K562 (cell line): ENCODE measurements around the gene PHYHD1.

ENCODE experiments used
- BRCA1 ChIP-seq, 2 experiments: fragments of 450-650 bp in 1 of 2; sonication (generic) in 1 of 2; formaldehyde crosslinking in 1 of 2; IDR thresholded peaks; 2 replicates each; pipeline versions ENCODE4 v1.5.0 to v1.6.1; 2017 to 2020; ENCODE audit warnings: mild to moderate bottlenecking in 1 of 2, missing genetic modification reagents in 1 of 2
- CTCF ChIP-seq, 3 experiments: IDR thresholded peaks in 2 of 3; conservative IDR thresholded peaks in 1 of 3; 2 replicates each; pipeline ENCODE4 v1.5.1; 2011 to 2012; ENCODE audit warnings: low read length in 3 of 3, mild to moderate bottlenecking in 3 of 3, control low read depth in 2 of 3, improper control_type of control experiment in 1 of 3, inconsistent platforms in 1 of 3, low read depth in 1 of 3, mixed read lengths in 1 of 3, moderate library complexity in 1 of 3; ENCODE audit not compliant: insufficient read depth in 2 of 3
- DEAF1 ChIP-seq: fragments of 450-650 bp; formaldehyde crosslinking; IDR thresholded peaks from 2 replicates; pipeline ENCODE4 v1.4.0; 2020; ENCODE audit warnings: mild to moderate bottlenecking, moderate library complexity
- EZH2 ChIP-seq: IDR thresholded peaks from 2 replicates; pipeline ENCODE4 v1.6.1; 2012; ENCODE audit warnings: low read depth, mild to moderate bottlenecking, inconsistent platforms, low read length, borderline replicate concordance
- MED1 ChIP-seq: sonication (generic); formaldehyde crosslinking; IDR thresholded peaks from 2 replicates; pipeline ENCODE4 v1.8.1; 2023; ENCODE audit warnings: missing genetic modification reagents, borderline replicate concordance
- ZBTB1 ChIP-seq: sonication (generic); formaldehyde crosslinking; IDR thresholded peaks from 2 replicates; pipeline ENCODE4 v1.8.1; 2023; ENCODE audit warnings: missing genetic modification reagents, low read depth, mild to moderate bottlenecking, borderline replicate concordance
- ZBTB43 ChIP-seq: sonication (generic); formaldehyde crosslinking; IDR thresholded peaks from 2 replicates; pipeline ENCODE4 v1.8.0; 2023; ENCODE audit warnings: mild to moderate bottlenecking, missing genetic modification reagents

- TF ChIP-seq BRCA1 (IDR thresholded peaks at IDR 0.05) (no peak), BRCA1 (CRISPR knock-in tag; IDR thresholded peaks at IDR 0.05) (no peak), CTCF (IDR thresholded peaks at IDR 0.05 in 2 of 3, conservative IDR thresholded peaks at IDR 0.05 in 1 of 3; ENCODE audit: insufficient read depth in 2 of 3, low read depth in 1 of 3, low read length in 3 of 3) (no peak), ZBTB43 (CRISPR knock-in tag) (no peak), DEAF1 (no peak), ZBTB1 (CRISPR knock-in tag) (no peak), MED1 (CRISPR knock-in tag) (no peak), EZH2 (no peak)
Measured at GRCh38 chr9:128918921-128919320, 1.9 kb upstream of the PHYHD1 start.
